MM.1S (cell line): ENCODE measurements around the gene NAB2.

Source experiments
- CTCF ChIP-seq: fragments of 300-600 bp; sonication (generic); IDR thresholded peaks from 2 replicates; pipeline ENCODE4 v1.5.1; 2016; ENCODE audit warnings: antibody characterized with exemption, low read length, mixed read lengths
- EZH2 ChIP-seq: fragments of 300-600 bp; sonication (generic); optimal IDR thresholded peaks from 2 replicates; pipeline ENCODE3; 2017; ENCODE audit warnings: low read depth, mild to moderate bottlenecking, antibody characterized with exemption, low read length, mixed read lengths
- EZH2phosphoT487 ChIP-seq: fragments of 300-600 bp; sonication (generic); IDR thresholded peaks from 2 replicates; pipeline ENCODE4 v1.6.1; 2018; ENCODE audit warnings: antibody characterized with exemption, low read length

GRCh38 chr12:57044889-57045288 lies 44.0 kb upstream of the NAB2 start:
- TF ChIP-seq CTCF, result no peak
- no peak for TF ChIP-seq EZH2phosphoT487
- no peak for TF ChIP-seq EZH2
